MM.1S (cell line): ENCODE data around the gene AGPAT1.
"Not testable (repeated sequence)": the region's sequence is repeated elsewhere in the genome, so short reads cannot be mapped to it uniquely, and the experiment has no call there.

ENCODE experiments used
- DNase-seq: peaks from one replicate; pipeline ENCODE4 v3.0.0-alpha.2; 2015
- H2AFZ ChIP-seq: fragments of 300-600 bp; sonication (generic); 2 replicates; pipeline ENCODE4 v1.6.0; 2016; ENCODE audit warnings: antibody characterized with exemption, low read length
- H3F3A ChIP-seq: fragments of 300-600 bp; sonication (generic); 2 replicates; pipeline ENCODE4 v1.6.1; 2016; ENCODE audit warnings: mild to moderate bottlenecking, antibody characterized with exemption, low read length, moderate library complexity, mixed read lengths; ENCODE audit not compliant: insufficient read depth
- H3K27ac ChIP-seq: fragments of 300-600 bp; sonication (generic); 2 replicates; pipeline ENCODE4 v1.5.1; 2016; ENCODE audit warnings: mild to moderate bottlenecking, low read length
- H3K27me3 ChIP-seq: fragments of 300-600 bp; sonication (generic); replicated peaks from 2 replicates; pipeline ENCODE4 v1.6.0; 2016; ENCODE audit warnings: low read length; ENCODE audit not compliant: insufficient read depth
- H3K36me3 ChIP-seq: fragments of 300-600 bp; sonication (generic); replicated peaks from 2 replicates; pipeline ENCODE4 v1.6.1; 2016; ENCODE audit warnings: mild to moderate bottlenecking, low read length, mixed read lengths; ENCODE audit not compliant: insufficient read depth
- H3K4me1 ChIP-seq: fragments of 300-600 bp; sonication (generic); 2 replicates; pipeline ENCODE4 v1.6.1; 2016; ENCODE audit warnings: low read length, mixed read lengths
- H3K4me2 ChIP-seq: fragments of 300-600 bp; sonication (generic); 2 replicates; pipeline ENCODE4 v1.6.0; 2016; ENCODE audit warnings: low read depth, low read length
- H3K4me3 ChIP-seq: fragments of 300-600 bp; sonication (generic); 2 replicates; pipeline ENCODE4 v1.5.1; 2016; ENCODE audit warnings: low read length, mixed read lengths
- H3K79me2 ChIP-seq: fragments of 300-600 bp; sonication (generic); 2 replicates; pipeline ENCODE4 v1.6.1; 2016; ENCODE audit warnings: mixed run types, low read length, mixed read lengths
- H3K9ac ChIP-seq: fragments of 300-600 bp; sonication (generic); 2 replicates; pipeline ENCODE4 v1.6.1; 2016; ENCODE audit warnings: low read length, mixed read lengths
- H3K9me2 ChIP-seq: fragments of 300-600 bp; sonication (generic); replicated peaks from 2 replicates; pipeline ENCODE4 v1.6.1; 2016; ENCODE audit warnings: mild to moderate bottlenecking, low read length, mixed read lengths; ENCODE audit not compliant: insufficient read depth
- H3K9me3 ChIP-seq: fragments of 300-600 bp; sonication (generic); replicated peaks from 2 replicates; pipeline ENCODE4 v1.6.1; 2016; ENCODE audit warnings: mild to moderate bottlenecking, low read length, mixed read lengths; ENCODE audit not compliant: insufficient read depth
- H4K20me1 ChIP-seq: fragments of 300-600 bp; sonication (generic); 2 replicates; pipeline ENCODE4 v1.6.1; 2016; ENCODE audit warnings: mild to moderate bottlenecking, low read length, moderate library complexity, mixed read lengths; ENCODE audit not compliant: insufficient read depth
- EZH2 ChIP-seq: fragments of 300-600 bp; sonication (generic); optimal IDR thresholded peaks from 2 replicates; pipeline ENCODE3; 2017; ENCODE audit warnings: low read depth, mild to moderate bottlenecking, antibody characterized with exemption, low read length, mixed read lengths
- EZH2phosphoT487 ChIP-seq: fragments of 300-600 bp; sonication (generic); IDR thresholded peaks from 2 replicates; pipeline ENCODE4 v1.6.1; 2018; ENCODE audit warnings: antibody characterized with exemption, low read length
- TF ChIP-seq, protein P1 (sequence below): fragments of 300-600 bp; sonication (generic); IDR thresholded peaks from 2 replicates; pipeline ENCODE4 v1.5.1; 2016; ENCODE audit warnings: antibody characterized with exemption, low read length, mixed read lengths

AGPAT1 gene

DNA sequence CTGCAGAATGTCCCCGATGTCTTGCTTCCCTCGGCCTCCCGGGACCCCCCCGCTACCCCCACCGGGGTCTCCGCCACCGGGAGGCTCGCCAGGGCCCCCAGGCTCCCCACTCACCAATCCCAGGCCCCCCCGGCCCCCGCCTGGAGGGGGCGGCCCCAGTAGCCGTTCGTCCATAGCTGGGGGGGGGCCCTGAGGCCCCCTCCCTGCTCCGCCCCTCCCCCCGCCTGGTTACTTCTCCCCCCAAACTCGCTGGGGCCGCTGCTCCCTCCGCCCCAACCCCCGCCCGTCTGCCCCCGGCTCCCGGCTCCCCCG, 13.8 kb upstream of the AGPAT1 start:
- no peak for DNase-seq
- no peak overlapping the region; the same call in 1 of the 2 replicates for H3K27ac ChIP-seq
- H4K20me1 ChIP-seq: no peaks in the 10 kb centered on the region
- peaks cover 32% of the 10 kb centered on the region for H3K79me2 ChIP-seq
- peak overlapping the region; percentile 58 for H3K4me3 ChIP-seq
- H3K9me3 ChIP-seq: no peaks in the 10 kb centered on the region
- H3F3A ChIP-seq: peaks cover 14% of the 10 kb centered on the region; the same call in 1 of the 2 replicates
- no peak overlapping the region for H2AFZ ChIP-seq
- H3K27me3 ChIP-seq: no peaks in the 10 kb centered on the region
- H3K9me2 ChIP-seq: no peaks in the 10 kb centered on the region
- H3K4me2 ChIP-seq: peak overlapping the region; percentile 97
- peaks cover 27% of the 10 kb centered on the region for H3K4me1 ChIP-seq
- no peak for TF ChIP-seq EZH2phosphoT487
- peak overlapping the region; percentile 76 for H3K9ac ChIP-seq
- H3K36me3 ChIP-seq: no peaks in the 10 kb centered on the region

DNA sequence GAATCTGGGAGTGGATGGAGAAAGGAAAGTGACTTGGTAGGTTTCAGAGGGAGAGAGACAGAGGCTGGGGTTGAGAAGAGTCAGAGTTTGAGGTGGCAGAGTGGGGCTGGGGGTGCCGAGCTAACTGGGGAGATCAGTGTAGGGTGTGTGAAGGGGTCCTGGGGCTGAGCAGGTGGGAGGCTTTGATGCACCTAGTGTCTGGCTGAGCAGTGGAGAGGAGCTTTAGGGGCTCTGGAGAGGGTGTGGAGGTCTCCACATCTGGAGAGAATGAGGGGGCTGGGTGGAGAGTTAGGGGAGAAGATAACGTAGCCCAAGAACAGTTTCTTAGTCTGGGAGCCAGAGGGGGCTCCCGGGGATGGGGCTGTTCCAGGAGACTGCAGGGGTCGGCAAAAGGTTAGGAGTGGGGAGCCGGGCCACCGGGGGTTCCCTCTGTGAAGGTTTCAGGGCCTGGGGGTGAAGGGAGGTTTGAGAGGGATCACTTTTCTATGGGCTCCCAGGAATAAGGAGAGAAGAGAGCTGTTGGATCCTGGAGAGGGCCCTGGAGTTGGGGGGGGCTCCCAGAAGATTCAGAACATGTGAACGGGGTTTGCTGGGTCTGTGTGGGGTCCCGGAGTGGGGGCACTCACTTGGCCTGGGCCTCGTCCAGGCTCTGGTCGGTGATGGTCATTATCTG, 13.3 kb upstream of the AGPAT1 start:
- TF ChIP-seq EZH2phosphoT487 (no peak), EZH2 (no peak)
- TF ChIP-seq, protein P1, sequence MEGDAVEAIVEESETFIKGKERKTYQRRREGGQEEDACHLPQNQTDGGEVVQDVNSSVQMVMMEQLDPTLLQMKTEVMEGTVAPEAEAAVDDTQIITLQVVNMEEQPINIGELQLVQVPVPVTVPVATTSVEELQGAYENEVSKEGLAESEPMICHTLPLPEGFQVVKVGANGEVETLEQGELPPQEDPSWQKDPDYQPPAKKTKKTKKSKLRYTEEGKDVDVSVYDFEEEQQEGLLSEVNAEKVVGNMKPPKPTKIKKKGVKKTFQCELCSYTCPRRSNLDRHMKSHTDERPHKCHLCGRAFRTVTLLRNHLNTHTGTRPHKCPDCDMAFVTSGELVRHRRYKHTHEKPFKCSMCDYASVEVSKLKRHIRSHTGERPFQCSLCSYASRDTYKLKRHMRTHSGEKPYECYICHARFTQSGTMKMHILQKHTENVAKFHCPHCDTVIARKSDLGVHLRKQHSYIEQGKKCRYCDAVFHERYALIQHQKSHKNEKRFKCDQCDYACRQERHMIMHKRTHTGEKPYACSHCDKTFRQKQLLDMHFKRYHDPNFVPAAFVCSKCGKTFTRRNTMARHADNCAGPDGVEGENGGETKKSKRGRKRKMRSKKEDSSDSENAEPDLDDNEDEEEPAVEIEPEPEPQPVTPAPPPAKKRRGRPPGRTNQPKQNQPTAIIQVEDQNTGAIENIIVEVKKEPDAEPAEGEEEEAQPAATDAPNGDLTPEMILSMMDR: no peak
- no peak overlapping the region for H3K27ac ChIP-seq
- H3K4me1 ChIP-seq: peaks cover 22% of the 10 kb centered on the region
- H3K36me3 ChIP-seq: no peaks in the 10 kb centered on the region
- peak overlapping the region; percentile 76 for H3K9ac ChIP-seq
- DNase-seq: no peak
- H3K27me3 ChIP-seq: no peaks in the 10 kb centered on the region
- H3K79me2 ChIP-seq: peaks cover 32% of the 10 kb centered on the region
- no peaks in the 10 kb centered on the region for H4K20me1 ChIP-seq
- peak overlapping the region; percentile 58 for H3K4me3 ChIP-seq
- H3K9me2 ChIP-seq: no peaks in the 10 kb centered on the region
- H3K4me2 ChIP-seq: peak overlapping the region; percentile 97
- H2AFZ ChIP-seq: no peak overlapping the region
- H3K9me3 ChIP-seq: no peaks in the 10 kb centered on the region
- H3F3A ChIP-seq: peaks cover 12% of the 10 kb centered on the region; the same call in 1 of the 2 replicates

DNA sequence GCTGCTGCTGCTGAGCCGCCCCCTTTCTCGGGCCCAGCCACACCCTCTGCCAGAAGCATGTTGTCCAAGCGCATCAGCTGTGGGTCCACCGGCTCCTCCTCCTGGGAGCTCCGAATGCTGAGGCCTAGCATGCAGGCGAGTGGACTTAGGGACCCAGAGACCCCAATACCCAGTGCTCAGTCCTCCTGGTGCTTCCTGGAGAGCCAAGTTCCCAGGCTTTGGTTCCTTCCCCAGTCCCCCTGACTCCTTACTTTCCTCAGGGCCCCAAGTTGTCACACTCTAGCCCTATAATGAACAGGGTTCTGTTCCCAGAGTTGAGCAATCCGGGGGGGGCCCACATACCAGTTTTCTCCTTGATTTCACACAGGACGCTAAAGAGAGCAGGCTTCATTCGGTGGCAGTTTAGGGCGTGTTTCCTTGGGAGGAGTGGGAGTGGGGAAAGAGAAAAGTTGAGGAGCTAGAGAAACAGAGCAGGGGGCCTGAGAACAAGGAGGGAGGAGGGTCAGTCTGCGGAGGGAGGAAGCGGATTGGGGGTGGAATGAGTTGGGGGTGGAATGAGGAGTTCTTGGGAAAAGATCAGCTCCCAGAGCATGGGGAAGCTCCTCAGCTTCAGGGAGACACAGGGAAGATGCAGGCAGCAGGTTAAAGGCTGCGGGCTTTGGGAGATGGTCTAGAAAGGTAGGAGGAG, 12.6 kb upstream of the AGPAT1 start:
- Histone ChIP-seq H2AFZ (no peak overlapping the region), H3K27ac (no peak overlapping the region), H3K9ac (peak overlapping the region; percentile 76; the same call in 1 of the 2 replicates), H3K4me3 (peak overlapping the region; percentile 58; the same call in 1 of the 2 replicates), H3K9me3 (no peaks in the 10 kb centered on the region), H3K4me2 (peak overlapping the region; percentile 97; the same call in 1 of the 2 replicates), H3K36me3 (no peaks in the 10 kb centered on the region), H3F3A (peaks cover 7% of the 10 kb centered on the region; the same call in 1 of the 2 replicates), H3K79me2 (peaks cover 32% of the 10 kb centered on the region), H3K27me3 (no peaks in the 10 kb centered on the region), H4K20me1 (no peaks in the 10 kb centered on the region), H3K4me1 (peaks cover 19% of the 10 kb centered on the region), H3K9me2 (no peaks in the 10 kb centered on the region)
- TF ChIP-seq EZH2 (no peak), EZH2phosphoT487 (no peak)
- no peak for DNase-seq

DNA sequence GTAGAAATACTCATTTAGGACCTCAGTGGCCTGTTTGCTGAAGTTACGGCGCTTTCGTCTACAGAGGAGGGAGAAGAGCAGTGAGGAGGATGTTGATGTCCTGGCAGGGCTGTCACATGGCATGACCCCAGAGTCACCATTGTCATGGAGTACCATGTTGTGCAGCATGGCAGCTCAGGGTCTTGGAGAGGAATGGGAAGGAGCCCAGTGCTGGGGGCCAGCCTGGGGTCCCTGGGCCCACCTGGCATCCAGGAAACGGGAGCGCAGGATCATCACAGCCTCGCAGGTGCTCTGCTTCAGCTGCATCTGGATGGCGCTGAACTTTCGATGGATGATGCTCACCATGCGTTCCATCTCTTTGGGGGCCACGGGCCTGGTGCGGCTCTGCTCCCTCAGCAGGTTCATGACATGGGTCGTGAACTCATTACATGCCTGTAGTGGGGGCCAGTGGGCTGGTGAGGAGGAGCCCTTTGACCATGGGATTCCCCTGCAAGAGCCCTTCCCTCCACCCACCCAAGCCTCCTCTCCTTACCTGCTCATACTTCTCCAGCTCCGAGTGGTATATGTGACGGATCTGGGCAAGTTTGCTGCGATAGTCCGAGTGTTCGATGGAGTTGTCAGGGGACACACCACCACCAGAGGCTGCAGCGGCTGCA, 12.0 kb upstream of the AGPAT1 start:
- not testable (repeated sequence) for H3K4me3 ChIP-seq, H3K9ac ChIP-seq, H3K4me2 ChIP-seq, H3K36me3 ChIP-seq, H3K27ac ChIP-seq, H3K9me3 ChIP-seq, H4K20me1 ChIP-seq, H3K27me3 ChIP-seq, DNase-seq, H3F3A ChIP-seq, H2AFZ ChIP-seq, H3K9me2 ChIP-seq
- peaks cover 32% of the 10 kb centered on the region for H3K79me2 ChIP-seq
- peaks cover 16% of the 10 kb centered on the region for H3K4me1 ChIP-seq
